H4 (cell line): Measurements from ENCODE around the gene ZFYVE27. TPM values are rescaled to one million over a fixed set of nuclear protein-coding genes. Genes with fewer than 3 reads are reported as not detected.

Experiments
- DNase-seq: peaks from one replicate; pipeline ENCODE4 v3.0.0-alpha.2; 2015; ENCODE audit warnings: low spot score
- total RNA-seq: library from RNA; depleted of rRNA; stranded (reverse); fragments of >200 nt; shearing (Covaris generic); gene quantifications from 2 replicates; pipeline ENCODE4 v1.2.3, GENCODE V29; 2014

The ZFYVE27 gene
- total RNA-seq, 1 experiment from 2014 or later, result 13.1 TPM

DNA sequence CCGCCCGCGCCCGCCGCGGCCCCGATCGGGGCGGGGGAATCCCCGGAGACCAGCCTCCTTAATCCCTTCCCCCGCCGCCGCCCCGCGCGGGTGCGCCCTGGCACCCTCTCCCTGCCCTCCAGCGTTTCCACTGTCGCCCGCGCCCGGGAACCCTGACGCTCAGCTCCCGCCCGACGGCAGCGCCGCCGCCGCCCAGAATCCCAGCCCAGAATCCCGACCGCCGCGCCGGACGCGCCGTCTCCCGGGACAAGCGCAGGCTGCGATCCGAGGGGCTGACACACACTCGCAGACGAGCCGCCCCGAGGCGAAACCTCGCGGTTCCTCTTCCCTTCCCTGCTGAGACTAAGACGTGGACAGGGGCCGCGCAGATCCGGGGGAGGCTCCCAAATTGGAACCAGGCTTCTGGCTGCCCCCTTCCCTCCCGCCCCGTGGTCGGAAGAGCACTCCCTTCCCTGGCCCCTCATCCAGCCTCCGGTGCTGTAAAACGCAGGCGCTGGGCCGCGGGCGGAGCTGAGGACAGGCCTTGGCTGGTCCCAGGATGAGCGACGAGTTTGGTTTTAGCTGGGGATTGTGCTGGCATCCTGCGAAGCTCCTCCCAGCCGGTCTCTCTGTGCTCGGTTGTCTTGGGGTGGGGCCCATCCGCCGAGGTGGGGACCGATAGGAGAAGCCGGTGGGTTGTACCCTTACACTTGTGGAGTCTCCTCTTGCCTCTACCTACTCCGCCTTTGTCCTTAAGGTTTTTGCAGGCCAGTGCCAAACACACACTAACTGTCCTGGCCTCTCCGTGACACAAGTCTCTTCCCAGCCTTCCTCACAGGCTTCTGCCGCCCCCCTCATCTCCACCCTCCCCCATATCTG is 22.3 kb upstream of the ZFYVE27 start:
- no peak for DNase-seq

DNA sequence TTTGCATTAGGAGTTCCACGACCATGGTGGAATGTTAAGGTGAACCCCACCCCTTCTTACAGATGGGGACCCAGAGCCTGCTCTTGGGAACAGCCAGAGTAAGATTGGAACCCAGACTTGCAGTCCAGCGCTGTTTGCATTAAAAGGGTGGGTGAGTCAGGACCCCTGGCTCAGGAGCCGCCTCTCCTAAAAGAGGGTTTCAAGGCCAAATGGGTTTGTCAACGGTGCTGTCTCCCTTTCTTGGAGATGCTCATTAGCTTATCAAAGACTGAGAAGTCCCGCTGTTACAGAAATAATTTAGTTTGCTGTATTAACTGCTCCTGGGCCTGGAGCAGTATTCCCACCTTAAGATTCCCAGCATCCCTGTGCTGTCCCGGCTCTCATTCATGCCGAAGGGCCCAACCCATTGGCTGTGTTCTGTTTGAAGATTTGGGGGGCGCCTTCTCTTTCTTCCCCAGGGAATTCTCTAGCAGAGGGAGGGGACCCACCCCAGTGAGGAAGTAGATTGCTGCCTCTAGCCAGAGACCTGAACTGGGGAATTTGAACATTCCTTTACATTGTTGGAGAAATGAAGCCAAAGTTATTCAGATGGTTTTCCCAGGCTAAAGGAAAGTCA is 21.6 kb upstream of the ZFYVE27 start:
- no peak for DNase-seq

DNA sequence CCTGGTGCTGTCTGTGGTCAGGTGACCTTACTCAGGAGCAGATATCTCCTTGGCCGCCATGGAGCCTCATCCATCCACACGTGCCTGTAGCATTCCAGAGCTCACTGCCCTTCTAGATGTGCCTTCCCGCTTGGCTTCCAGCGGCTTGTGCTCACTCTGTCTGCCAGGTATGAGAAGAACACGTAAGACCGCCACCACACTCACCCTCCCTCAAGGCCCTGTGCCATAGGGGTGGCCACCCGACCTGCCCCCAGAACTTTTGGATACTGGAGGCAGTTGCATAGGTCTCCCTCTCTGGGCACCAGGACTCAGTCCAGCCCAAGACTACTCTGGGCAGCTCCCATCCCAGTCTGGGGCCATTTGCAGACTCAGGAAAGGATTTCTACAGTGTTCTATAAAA is 19.3 kb upstream of the ZFYVE27 start:
- DNase-seq, result no peak

DNA sequence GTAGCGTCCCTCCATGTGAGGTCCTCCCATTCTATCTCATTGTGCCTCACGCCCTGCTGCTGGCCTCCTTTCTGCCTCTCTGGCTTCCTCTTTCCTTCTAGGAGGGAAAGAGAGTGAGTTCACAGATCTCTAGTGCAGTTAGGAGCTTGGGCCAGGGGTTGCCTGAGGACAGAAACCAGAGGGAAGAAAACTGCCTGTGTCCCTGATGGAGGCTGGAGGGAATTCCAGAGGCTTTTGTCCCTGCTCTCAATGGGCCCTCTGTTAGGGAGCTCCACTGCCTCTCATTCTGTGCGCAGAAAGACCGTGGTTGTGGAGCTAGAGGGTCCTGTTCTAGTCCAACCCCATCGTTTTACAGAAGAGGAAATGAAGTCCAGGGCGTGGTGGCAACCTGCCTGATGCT is 18.8 kb upstream of the ZFYVE27 start:
- DNase-seq, result no peak

DNA sequence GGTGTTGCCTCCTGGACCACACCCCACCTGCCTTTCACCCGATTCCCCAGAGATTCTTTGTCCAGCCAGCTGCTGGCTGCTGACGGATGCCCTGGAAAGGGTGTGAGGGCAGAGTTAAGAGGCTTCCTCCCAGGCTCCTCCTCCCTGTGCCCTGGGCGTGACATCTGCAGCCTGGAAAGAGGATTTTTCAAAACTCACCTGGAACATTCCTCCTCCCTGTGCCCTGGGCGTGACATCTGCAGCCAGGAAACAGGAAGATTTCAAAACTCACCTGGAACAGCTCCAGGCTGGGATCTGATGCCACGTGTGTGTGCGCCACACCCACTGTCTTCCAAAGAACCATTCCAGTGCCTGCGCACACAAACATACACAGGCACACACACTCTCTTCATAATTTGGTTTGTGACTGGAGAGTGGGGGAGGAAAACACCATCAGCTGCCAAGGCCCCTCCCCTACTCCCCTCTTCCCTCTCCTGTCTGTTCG is 18.2 kb upstream of the ZFYVE27 start:
- DNase-seq, result no peak

DNA sequence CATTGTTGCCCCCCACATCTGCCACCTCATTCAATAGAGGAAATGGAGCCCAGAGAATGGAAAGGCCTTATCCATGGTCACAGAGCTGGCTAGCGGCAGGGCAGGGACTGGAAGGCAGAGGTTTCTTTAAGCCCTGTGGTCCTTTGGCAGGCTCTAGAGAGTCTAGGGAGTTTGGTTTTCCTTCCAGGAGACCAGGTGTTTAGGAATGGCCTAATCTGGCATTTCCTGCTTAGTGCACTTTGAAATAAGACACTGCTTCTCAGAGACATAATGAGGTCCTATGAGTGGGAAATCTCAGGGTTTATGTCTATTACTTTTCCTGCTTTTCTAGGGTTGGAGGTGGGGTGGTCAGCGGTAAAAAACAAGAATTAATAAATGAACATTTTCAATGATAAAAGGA is 17.3 kb upstream of the ZFYVE27 start:
- no peak for DNase-seq

DNA sequence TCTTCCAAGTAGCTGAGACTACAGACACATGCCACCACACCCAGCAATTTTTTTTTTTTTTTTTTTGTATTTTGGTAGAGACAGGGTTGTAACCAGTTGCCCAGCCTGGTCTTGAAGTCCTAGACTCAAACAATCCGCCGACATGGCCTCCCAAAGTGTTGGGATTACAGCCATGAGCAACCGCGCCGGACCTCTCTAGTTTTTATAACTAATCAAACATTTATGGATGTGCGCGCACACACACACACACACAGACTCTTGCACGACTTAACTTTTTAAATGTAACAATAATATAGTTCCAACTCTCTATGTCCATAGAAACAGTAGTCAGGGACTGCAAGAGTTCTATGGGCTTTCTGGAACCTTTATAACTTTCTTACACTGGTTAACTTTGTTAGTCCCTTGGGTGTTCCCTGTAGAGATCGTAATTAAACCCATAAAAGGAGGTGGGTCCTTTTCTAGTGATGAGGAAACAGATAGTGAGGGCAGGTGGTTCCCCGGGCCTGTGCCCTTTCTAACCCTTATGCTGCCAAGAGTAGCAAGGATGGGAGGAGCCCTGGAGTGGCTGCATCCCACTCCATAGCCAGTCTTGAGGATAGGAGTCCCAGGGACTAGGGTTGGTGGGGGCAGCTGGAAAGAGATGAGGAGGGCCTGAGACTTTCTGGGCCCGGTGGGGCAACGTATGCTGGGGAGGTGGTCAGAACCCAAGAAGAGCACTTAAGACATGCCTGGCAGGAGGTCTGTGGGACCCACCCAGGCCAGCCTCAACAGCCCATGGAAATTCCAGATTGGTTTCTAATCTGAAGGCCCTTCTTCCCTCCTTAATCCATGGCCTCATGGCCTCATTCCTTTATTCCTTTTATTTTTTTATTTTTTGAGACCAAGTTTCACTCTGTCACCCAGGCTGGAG is 14.8 kb upstream of the ZFYVE27 start:
- DNase-seq, result no peak

DNA sequence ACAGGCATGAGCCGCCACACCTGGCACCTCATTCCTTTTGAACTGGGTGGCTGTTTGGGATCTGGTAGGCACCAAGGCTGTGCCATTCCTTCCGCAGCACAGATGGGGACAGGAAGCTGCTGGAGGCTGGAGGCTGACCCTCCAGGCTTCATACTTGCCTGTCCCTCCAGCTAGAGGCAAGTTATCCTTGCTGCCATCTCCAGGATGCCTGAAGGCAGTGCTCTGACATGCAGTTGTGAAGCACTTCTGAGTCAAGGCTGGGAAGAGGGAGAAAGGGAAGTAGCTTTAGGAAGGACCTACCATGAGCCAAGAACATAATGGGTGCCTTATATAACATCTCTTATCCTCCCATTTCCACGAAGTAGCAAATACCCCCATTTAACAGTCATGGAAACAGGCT is 13.9 kb upstream of the ZFYVE27 start:
- no peak for DNase-seq

DNA sequence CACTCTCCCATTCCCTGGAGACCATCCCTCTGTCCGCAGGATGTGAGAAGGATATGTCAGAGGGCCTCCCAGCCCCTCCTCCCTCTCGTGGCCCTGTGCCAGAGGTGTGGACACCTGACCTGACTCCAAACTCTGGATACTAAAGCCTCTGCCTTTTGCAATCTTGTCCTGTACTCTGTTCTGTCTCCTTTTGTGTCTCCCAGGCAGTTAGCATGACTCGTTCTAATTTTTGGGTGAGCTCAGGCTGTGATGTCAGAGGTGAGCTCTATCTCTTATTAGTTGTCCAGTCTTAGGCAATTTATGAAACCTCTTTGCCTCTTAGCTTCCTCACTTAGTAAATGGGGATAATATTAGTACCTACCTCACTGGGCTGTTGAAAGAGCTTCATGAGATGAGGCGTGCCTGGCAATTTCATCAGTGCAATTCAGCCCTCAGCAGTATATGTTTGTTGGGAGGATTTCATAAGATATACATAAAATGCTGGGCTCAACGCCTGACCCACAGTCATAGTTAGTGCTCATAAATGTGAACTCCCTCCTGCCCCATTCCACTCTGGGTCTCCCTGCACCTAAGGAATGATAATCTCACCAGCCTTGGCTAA is 12.5 kb upstream of the ZFYVE27 start:
- DNase-seq, result no peak

DNA sequence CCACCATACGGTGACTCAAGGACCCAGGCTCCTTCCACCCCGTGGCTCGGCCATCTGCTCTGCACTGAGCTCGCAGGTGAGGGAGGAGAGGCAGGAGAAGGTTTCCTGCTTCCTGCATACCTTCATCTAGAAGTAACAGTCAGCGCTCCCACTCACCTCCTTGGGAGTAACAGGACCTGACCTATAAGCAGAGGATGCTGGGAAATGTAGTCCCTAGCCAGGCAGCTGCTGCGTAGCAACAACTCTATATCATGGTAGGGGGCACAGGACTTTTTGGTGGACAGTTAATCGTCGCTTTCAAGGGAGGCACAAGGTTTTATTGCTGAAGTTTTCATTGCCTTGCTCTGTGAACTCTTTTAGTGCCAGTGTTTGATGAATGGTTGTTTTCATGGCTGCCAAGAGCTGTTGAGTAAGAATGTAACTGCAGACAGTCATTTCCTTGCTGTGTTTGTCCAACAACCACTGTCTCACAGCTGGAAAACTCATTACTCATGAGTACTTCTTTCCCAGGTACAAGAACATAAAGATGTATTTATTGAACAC is 10.2 kb upstream of the ZFYVE27 start:
- no peak for DNase-seq

DNA sequence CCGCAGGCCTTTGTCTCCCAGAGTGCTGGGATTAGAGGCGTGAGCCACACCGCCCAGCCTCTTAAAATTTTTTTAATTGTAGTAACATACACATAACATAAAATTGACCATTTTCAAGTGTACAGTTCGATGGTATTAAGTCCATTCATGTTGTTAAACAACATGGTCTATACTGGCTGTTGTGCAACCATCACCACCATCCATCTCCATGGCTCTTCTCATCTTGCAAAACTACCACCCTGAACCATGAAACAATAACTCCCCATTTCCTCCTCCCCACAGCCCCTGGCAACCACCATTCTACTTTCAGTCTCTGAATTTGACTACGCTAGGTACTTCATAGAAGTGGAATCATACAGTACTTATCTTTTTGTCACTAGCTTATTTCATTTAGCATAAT is 7.9 kb upstream of the ZFYVE27 start:
- no peak for DNase-seq

DNA sequence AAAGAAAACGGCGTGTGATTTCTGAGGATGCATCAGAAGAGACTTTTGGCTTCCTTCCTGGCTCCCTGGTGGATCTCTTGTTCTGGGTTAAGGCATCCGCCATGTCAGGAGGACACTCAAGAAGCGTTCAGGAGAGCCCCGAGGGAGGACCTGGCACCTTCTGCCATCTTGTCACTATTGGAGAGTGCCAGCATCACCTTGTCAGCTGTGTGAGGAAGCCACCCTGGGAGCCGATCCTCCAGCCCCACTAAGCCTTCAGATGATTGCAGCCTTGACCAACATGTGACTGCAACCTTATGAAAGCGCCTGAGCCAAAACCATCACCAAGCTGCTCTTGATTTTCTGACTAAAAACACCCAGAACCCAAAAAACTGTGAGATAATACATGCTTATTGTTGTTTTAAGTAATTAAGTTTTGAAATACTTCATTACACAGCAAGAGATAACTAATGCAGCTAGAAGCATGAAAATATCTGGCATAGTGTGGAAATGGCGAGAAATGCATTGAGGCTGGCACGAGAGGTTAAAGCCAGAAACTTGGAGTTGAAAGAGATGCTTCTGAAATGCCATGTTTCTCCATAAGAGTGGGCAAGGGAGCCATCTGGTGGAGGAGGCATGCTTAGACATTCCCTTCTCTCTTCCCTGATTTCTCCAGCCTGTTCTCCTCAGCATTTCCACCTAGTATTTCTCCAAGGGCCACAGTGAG is 5.4 kb upstream of the ZFYVE27 start:
- DNase-seq, result peak; percentile 72

DNA sequence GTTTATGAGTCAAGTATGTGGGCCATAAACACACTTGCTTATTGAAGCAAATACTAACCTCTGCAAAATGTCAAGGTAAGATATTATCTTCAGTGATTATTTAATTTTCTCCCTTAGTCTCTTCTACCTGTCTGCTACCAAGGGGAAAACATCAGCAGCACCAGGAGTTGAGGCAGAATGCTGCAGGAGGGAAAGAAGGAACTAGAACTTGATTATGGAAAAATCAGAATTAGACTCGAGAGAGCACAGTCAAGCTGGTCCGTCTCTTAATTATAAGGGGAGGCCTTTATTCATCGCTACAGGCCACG is 4.9 kb upstream of the ZFYVE27 start:
- DNase-seq, result no peak

DNA sequence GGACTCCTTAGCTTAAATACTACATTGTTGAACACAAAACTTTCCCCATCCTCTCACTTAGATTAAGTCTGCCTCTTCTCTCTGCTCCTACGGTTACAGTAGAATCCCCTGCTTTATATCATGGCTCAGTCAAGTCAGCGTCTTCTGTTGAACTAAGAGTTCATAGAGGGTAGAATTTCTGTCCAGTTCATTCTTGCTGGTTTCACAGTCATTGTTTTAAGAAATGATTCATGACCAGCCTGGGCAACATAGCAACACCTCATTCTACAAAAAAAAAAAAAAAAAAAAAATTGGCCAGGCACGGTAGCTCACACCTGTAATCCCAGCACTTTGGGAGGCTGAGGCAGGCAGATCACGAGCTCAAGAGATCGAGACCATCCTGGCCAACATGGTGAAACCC is 3.7 kb upstream of the ZFYVE27 start:
- DNase-seq, result no peak

DNA sequence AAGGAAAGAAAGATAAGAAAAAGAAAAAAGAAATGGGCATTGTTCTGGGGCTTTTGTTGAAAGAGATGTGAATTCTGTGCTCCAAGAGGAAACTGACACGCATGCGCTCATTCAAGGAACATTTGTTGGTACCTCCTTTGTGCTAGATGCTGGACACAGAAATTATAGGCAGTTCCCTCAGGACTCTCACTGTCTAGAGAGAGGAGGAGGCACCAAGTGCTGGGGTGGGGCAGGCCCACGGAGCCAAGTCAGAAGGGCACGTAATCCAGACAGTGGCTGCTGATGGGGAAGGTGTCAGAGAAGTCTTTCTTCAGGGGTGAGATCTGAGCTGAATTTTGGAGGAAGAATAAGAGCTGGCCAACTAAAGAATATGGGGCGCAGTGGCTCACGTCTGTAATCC is 2.9 kb upstream of the ZFYVE27 start:
- DNase-seq, result no peak

DNA sequence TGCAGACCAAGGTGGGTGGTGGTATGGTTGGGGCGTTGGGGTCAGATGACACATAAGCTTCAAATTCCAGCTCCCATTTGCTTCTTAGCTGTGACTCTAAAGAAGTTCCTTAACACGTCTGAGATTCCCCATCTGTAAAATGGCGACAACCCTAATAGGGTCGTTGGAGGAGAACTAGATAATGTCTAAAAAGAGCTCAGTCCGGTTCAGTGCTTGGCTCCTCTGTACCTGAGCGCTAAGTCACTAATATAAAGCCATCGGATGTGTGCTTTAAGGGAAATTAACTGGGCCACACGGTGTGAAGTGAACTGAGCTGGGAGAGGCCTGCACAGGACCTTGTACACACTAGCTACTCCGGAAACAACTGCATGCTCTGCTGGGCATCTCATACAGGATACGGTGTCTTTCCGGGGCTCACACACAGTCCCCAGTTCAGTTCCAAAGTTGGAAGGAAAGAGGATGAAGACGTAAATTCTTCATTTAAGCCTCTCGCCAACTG is 476 bp upstream of the ZFYVE27 start:
- no peak for DNase-seq

DNA sequence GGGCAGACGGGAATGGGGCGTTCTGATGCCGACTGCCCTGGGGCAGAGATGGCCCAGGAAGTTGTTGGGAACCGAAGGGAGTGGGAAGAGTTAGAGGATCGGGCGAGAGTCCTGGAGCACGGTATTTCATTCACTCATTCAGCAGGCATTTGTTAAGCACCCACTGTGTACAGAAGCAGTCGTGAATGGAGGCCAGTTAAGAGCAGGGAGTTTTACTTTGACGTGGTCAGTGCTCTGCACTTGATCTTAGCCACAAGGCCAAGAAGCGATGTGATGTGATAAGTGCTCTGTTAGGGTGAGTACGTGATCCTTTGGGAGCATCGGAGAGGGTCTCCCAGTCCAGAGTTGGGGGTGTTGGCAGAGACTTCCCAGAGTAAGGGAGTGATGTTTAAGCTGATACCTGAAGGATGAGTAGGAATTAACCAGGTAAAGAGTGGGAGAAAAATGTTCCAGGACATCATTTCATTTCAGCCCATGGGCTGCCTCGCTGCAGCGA is 890 bp downstream of the ZFYVE27 start:
- DNase-seq, result no peak

DNA sequence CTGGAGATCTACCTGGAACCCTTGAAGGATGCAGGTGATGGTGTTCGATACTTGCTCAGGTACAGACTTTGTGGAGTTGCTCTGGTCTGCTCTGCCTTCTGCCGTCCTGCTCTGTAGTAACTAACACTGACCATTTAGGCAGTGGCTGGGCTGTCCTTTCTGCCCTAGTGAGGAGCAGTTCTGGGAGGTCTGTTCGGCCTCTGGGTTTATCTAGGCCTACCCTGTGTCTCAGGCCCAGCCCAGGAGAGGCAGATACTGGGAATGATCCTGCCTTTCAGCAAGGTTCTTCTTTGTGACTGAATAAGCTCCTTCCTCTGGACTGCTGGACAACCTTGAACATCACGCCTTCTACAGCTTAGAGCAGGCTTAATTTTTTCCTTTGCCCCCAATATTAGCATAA is 1.7 kb downstream of the ZFYVE27 start:
- no peak for DNase-seq

DNA sequence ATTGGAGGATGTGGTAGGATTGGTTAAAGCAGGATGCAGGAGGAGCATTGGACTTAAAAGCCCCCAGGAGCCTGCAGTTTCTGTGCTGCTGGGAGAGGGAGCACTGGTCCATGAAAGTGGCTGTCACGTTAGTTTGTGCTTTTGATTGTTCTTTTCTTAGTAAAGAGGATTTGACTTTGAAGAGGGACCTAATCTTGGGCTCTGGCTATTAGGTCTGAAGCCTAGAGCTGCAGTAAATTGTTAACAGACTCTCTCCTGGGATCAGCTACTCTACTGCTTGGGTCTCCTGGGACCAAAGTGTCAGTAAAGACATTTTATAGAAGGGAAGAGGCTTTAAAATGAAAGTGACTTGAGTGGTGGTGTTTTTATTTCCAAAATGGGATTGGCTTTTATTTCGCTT is 3.7 kb downstream of the ZFYVE27 start:
- DNase-seq, result no peak

DNA sequence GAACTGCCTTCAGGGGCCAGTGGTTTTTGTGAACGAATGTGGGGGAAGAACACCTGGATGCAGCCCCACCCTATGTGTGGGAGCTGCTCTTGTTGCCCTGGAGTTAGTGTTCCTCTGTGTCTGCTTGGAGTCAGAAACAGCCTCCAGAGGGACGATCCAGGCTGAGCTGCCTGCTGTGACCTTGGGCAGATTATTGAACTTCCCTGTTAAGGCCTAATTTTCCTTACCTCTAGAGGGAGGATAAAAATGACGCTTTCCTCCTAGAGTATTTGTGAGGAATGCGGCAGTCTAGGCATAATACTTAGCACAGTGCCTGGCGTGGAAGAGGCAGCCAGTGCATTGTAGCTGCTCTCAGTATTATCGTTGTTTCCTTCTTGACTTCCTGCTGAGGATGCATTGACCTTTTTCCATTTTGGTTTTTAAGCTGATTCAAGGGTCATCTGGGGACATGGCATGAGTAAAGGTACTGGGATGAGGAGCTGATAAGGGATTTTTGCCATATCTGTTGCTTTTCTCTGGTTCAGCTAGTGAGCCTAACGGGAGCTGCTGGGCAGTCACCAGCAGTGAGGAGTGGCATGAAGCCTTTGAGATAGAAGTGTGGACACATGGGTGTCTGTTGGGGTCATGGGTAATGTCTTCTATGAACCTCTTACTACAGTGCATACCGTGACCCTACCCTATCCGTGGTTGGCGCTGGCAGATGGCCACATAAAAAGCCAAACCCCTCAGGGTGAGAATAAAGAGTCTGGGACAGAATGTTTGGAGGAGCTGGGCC is 6.4 kb downstream of the ZFYVE27 start:
- DNase-seq, result no peak
